GM12878 (cell line): ENCODE measurements around the gene PHGDH. TPM values are rescaled to one million over a fixed set of nuclear protein-coding genes. Genes with fewer than 3 reads are reported as not detected.

Experiments
- ATAC-seq: fragments of 200-7000 bp; cut with Tn5 transposase; 3 replicates; pipeline ENCODE4 v1.9.1; 2020; ENCODE audit warnings: mild to moderate bottlenecking, moderate library complexity
- BruUV-seq: library from RNA; stranded (reverse); fragments of 400-500 nt; replicated peaks from 2 replicates; lab custom pipeline; 2021; lab: Mats Ljungman, UMichigan
- CTCF ChIA-PET: fragments of 300-600 bp; sonication (Branson Sonifier 250); formaldehyde crosslinking; extraction: SDS; loops from one replicate; lab custom pipeline; 2021; ENCODE audit warnings: inconsistent platforms; lab: Yijun Ruan, JAX
- POLR2A ChIA-PET: fragments of 350-600 bp; formaldehyde crosslinking; extraction: SDS; loops from one replicate; lab custom pipeline; 2021; ENCODE audit warnings: inconsistent platforms; lab: Charles Lee
- RAD21 ChIA-PET: fragments of 300-600 bp; sonication (Branson Sonifier 250); formaldehyde crosslinking; loops from one replicate; lab custom pipeline; 2023; ENCODE audit warnings: antibody characterized with exemption; ENCODE audit not compliant: unreplicated experiment; lab: Charles Lee
- SMC1A ChIA-PET: fragments of 300-600 bp; sonication (Branson Sonifier 250); formaldehyde crosslinking; loops from one replicate; lab custom pipeline; 2023; ENCODE audit not compliant: unreplicated experiment, uncharacterized antibody; lab: Charles Lee
- DNase-seq: peaks from one replicate; pipeline ENCODE4 v3.0.0-alpha.2; 2011; ENCODE audit warnings: low read depth, low spot score
- FAIRE-seq: peaks from 3 replicates; lab custom pipeline; 2011; peaks lifted over from hg19 to GRCh38; lab: Jason Lieb, UNC
- H2AFZ ChIP-seq: 2 replicates; pipeline ENCODE4 v1.6.0; 2011; ENCODE audit warnings: low read depth, low read length, control low read depth; ENCODE audit not compliant: control insufficient read depth
- H3K27ac ChIP-seq: 2 replicates; pipeline ENCODE4 v1.5.1; 2011; ENCODE audit warnings: control low read depth; ENCODE audit not compliant: control insufficient read depth, insufficient read depth
- H3K27me3 ChIP-seq, 2 experiments: replicated peaks in 1 of 2; 2 replicates each; pipeline versions ENCODE4 v1.6.0 to v1.6.1; 2011; ENCODE audit warnings: low read length in 1 of 2; ENCODE audit not compliant: control insufficient read depth in 2 of 2, insufficient read depth in 2 of 2
- H3K36me3 ChIP-seq, 2 experiments: 2 replicates each; pipeline ENCODE4 v1.5.1; 2011; ENCODE audit warnings: low read length in 1 of 2; ENCODE audit not compliant: control insufficient read depth in 2 of 2, insufficient read depth in 2 of 2
- H3K4me1 ChIP-seq: 2 replicates; pipeline ENCODE4 v1.6.1; 2011; ENCODE audit warnings: mild to moderate bottlenecking, low read length, moderate library complexity, mixed read lengths; ENCODE audit not compliant: control insufficient read depth, insufficient read depth
- H3K4me2 ChIP-seq: 2 replicates; pipeline ENCODE4 v1.6.0; 2011; ENCODE audit warnings: control low read depth; ENCODE audit not compliant: control insufficient read depth, insufficient read depth
- H3K4me3 ChIP-seq: fragments of 200-600 bp; sonication (generic); 2 replicates; pipeline ENCODE4 v1.5.1; 2016
- H3K79me2 ChIP-seq: 2 replicates; pipeline ENCODE4 v1.6.0; 2011; ENCODE audit warnings: low read length; ENCODE audit not compliant: control insufficient read depth, insufficient read depth
- H3K9ac ChIP-seq: 2 replicates; pipeline ENCODE4 v1.8.0; 2011; ENCODE audit warnings: low read length, control low read depth, mixed read lengths; ENCODE audit not compliant: control insufficient read depth, insufficient read depth
- H3K9me3 ChIP-seq: replicated peaks from 3 replicates; pipeline ENCODE4 v1.5.1; 2011; ENCODE audit warnings: mild to moderate bottlenecking, low read length; ENCODE audit not compliant: control insufficient read depth, insufficient read depth
- H4K20me1 ChIP-seq: 2 replicates; pipeline ENCODE4 v1.6.0; 2011; ENCODE audit not compliant: control insufficient read depth, insufficient read depth
- CHD2 ChIP-seq: IDR thresholded peaks from 2 replicates; pipeline ENCODE4 v1.6.1; 2011; ENCODE audit warnings: low read depth, low read length, improper control_type of control experiment, borderline replicate concordance
- EP300 ChIP-seq, 2 experiments: fragments of 150-350 bp in 1 of 2; IDR thresholded peaks; 2 replicates each; pipeline ENCODE4 v1.6.1; 2011 to 2012; ENCODE audit warnings: low read depth in 2 of 2, low read length in 2 of 2, borderline replicate concordance in 1 of 2, improper control_type of control experiment in 1 of 2, inconsistent platforms in 1 of 2; ENCODE audit not compliant: control insufficient read depth in 1 of 2
- FOXM1 ChIP-seq: IDR thresholded peaks from 2 replicates; pipeline ENCODE4 v1.6.1; 2012; ENCODE audit warnings: low read depth, mild to moderate bottlenecking, inconsistent platforms, low read length, moderate library complexity
- IKZF1 ChIP-seq: fragments of 450-650 bp; conservative IDR thresholded peaks from 2 replicates; pipeline ENCODE4 v1.6.1; 2017; ENCODE audit warnings: antibody characterized with exemption, mild to moderate bottlenecking
- IRF3 ChIP-seq: fragments of 450-650 bp; IDR thresholded peaks from 2 replicates; pipeline ENCODE4 v1.6.1; 2014; ENCODE audit warnings: mild to moderate bottlenecking
- JUND ChIP-seq: IDR thresholded peaks from 2 replicates; pipeline ENCODE4 v1.6.1; 2012; ENCODE audit warnings: low read depth, mild to moderate bottlenecking, low read length, improper control_type of control experiment, moderate library complexity
- RAD21 ChIP-seq: IDR thresholded peaks from 2 replicates; pipeline ENCODE4 v1.6.1; 2011; ENCODE audit warnings: mild to moderate bottlenecking, low read depth, low read length, moderate library complexity; ENCODE audit not compliant: insufficient read depth
- RELA ChIP-seq: fragments of 450-650 bp; IDR thresholded peaks from 2 replicates; pipeline ENCODE4 v1.8.0; 2014; ENCODE audit warnings: borderline replicate concordance; ENCODE audit not compliant: partially characterized antibody
- RELB ChIP-seq: fragments of 450-650 bp; IDR thresholded peaks from 2 replicates; pipeline ENCODE4 v1.6.1; 2017; ENCODE audit warnings: low read depth, mild to moderate bottlenecking, moderate library complexity
- SIX5 ChIP-seq: IDR thresholded peaks from 2 replicates; pipeline ENCODE4 v1.6.1; 2011; ENCODE audit warnings: mild to moderate bottlenecking, low read depth, low read length, moderate library complexity; ENCODE audit not compliant: severe bottlenecking
- SP1 ChIP-seq: IDR thresholded peaks from one replicate; pipeline ENCODE4 v1.6.1; 2011; ENCODE audit warnings: low read depth, low read length
- STAT1 ChIP-seq: fragments of 450-650 bp; conservative IDR thresholded peaks from 2 replicates; pipeline ENCODE4 v1.6.1; 2014; ENCODE audit warnings: antibody characterized with exemption, mild to moderate bottlenecking
- SUZ12 ChIP-seq: fragments of 200-600 bp; sonication (generic); IDR thresholded peaks from one replicate; pipeline ENCODE4 v1.6.1; 2018; ENCODE audit warnings: antibody characterized with exemption, mild to moderate bottlenecking; ENCODE audit not compliant: unreplicated experiment
- TBL1XR1 ChIP-seq: IDR thresholded peaks from 2 replicates; pipeline ENCODE4 v1.6.1; 2012; ENCODE audit warnings: low read depth, low read length, improper control_type of control experiment
- YY1 ChIP-seq: IDR thresholded peaks from 2 replicates; pipeline ENCODE4 v1.6.1; 2011; ENCODE audit warnings: low read depth, mild to moderate bottlenecking, low read length
- WGBS: methylation state at CpG from one replicate; pipeline ENCODE4 v1.1.6; 2016; ENCODE audit warnings: low lambda C conversion rate; ENCODE audit not compliant: insufficient replicate concordance, insufficient coverage; ENCODE audit errors: missing lambda C conversion rate; 5-methylcytosine and 5-hydroxymethylcytosine counted together
- in situ Hi-C: fragments of 300-500 bp; cut with MboI; formaldehyde crosslinking; loops from 9 replicates; pipeline ENCODE4 v1.14.3; 2018; ENCODE audit warnings: mixed read lengths
- intact Hi-C: fragments of 100-400 bp; cut with micrococcal nuclease; formaldehyde crosslinking; loops from one replicate; pipeline ENCODE4 v1.14.2; 2022; ENCODE audit not compliant: unreplicated experiment
- polyA plus RNA-seq, 11 experiments: library from polyadenylated mRNA; depleted of rRNA in 4 of 11; unstranded in 6 of 11; stranded (reverse) in 5 of 11; fragments of >200 nt; fragmentation: Nextera tagmentation in 4 of 11; fragmentation: Illumina TruSeq in 1 of 11; extraction: Ambion mirVana in 4 of 11; extraction: Trizol in 1 of 11; gene quantifications; 1 replicate in 1 of 11; 2 replicates in 10 of 11; pipeline versions ENCODE4 v1.2.1 to v1.2.3, GENCODE V29; 2011 to 2016; ENCODE audit warnings: inconsistent platforms in 2 of 11, missing spikeins in 2 of 11, low read depth in 1 of 11
- total RNA-seq, 4 experiments: library from RNA; depleted of rRNA in 3 of 4; stranded (reverse); fragments of >200 nt in 3 of 4; fragmentation: Illumina TruSeq in 1 of 4; extraction: Trizol in 1 of 4; gene quantifications; 2 replicates each; pipeline versions ENCODE4 v1.2.1 to v1.2.3, GENCODE V29; 2013 to 2021

The PHGDH gene
- total and polyA plus RNA-seq, 10 of the 15 experiments (the other 5 are each of a cell fraction or from before 2014, with no cell fraction given): 3.9 to 47.8 (median 25.9) TPM

- DNase-seq: no peak
- Histone ChIP-seq H3K9me3 (no peaks in the 10 kb centered on the region), H3K79me2 (no peaks in the 10 kb centered on the region), H3K27ac (no peak overlapping the region), H3K4me1 (no peaks in the 10 kb centered on the region), H4K20me1 (no peaks in the 10 kb centered on the region), H3K27me3 (no peaks in the 10 kb centered on the region), H3K4me2 (no peak overlapping the region), H3K9ac (no peak overlapping the region), H3K36me3 (no peaks in the 10 kb centered on the region), H2AFZ (no peak overlapping the region), H3K4me3 (no peak overlapping the region)
- POLR2A ChIA-PET: no interaction called here
- no TSS peak for BruUV-seq
- SMC1A ChIA-PET: no interaction called here
- CTCF ChIA-PET: no interaction called here
- TF ChIP-seq EP300 (IDR thresholded peaks at IDR 0.05; ENCODE audit: borderline replicate concordance in 1 of 2, control insufficient read depth in 1 of 2, low read depth in 2 of 2, low read length in 2 of 2): no peak
- TF ChIP-seq SUZ12: no peak
- no peak for TF ChIP-seq RELA
- no peak for TF ChIP-seq RELB
- TF ChIP-seq CHD2: no peak
- no peak for TF ChIP-seq RAD21
- no peak for TF ChIP-seq STAT1
- TF ChIP-seq JUND: no peak
- TF ChIP-seq TBL1XR1: no peak
- TF ChIP-seq FOXM1: no peak
- no peak for TF ChIP-seq YY1
- no peak for TF ChIP-seq IKZF1
- no peak for TF ChIP-seq SP1
- no peak for TF ChIP-seq SIX5
- no peak for TF ChIP-seq IRF3
- ATAC-seq: no peak
- RAD21 ChIA-PET: no interaction called here
- no peak for FAIRE-seq
- WGBS: 5% methylated on average over 1 of the region's 1 CpG
- intact Hi-C loops (no loop called here), in situ Hi-C loops (no loop called here)
These were observed 51.2 kb downstream of the PHGDH start for GRCh38 chr1:119762953-119763352.
